Colon (tissue), 2 donors: Measurements from ENCODE around the gene MANF.
"Not testable (repeated sequence)": the region's sequence is repeated elsewhere in the genome, so short reads cannot be mapped to it uniquely, and the experiment has no call there.

Experiments
- FAIRE-seq: peaks from 2 replicates; lab custom pipeline; 2012; peaks lifted over from hg19 to GRCh38; lab: Jason Lieb, UNC
- donor health status: control.
- donor health status: control.

Gene MANF

GRCh38 chr3:51384726-51385473 lies at the start of gene MANF:
MANF (plus strand) TSS chr3:51385291; CDS start chr3:51385343, 52 bp downstream.
- peak; percentile 60 for FAIRE-seq

- FAIRE-seq = no peak
Observed at GRCh38 chr3:51336261-51336660, 48.8 kb upstream of the MANF start.

- no peak for FAIRE-seq
Observed at GRCh38 chr3:51337666-51338065, 47.4 kb upstream of the MANF start.

- FAIRE-seq = no peak
Observed at GRCh38 chr3:51338632-51339031, 46.5 kb upstream of the MANF start.

- FAIRE-seq = no peak
Observed at GRCh38 chr3:51340013-51340829, 44.9 kb upstream of the MANF start.

GRCh38 chr3:51340989-51341636 lies 44.0 kb upstream of the MANF start:
- FAIRE-seq = no peak

GRCh38 chr3:51343918-51344687 lies 41.0 kb upstream of the MANF start:
- no peak for FAIRE-seq

- no peak for FAIRE-seq
Observed at GRCh38 chr3:51350751-51351150, 34.3 kb upstream of the MANF start.

GRCh38 chr3:51353131-51353530 lies 32.0 kb upstream of the MANF start:
- FAIRE-seq = no peak

- FAIRE-seq = no peak
Observed at GRCh38 chr3:51353691-51354090, 31.4 kb upstream of the MANF start.

- FAIRE-seq = no peak
Observed at GRCh38 chr3:51354172-51354571, 30.9 kb upstream of the MANF start.

GRCh38 chr3:51354731-51355615 lies 30.1 kb upstream of the MANF start:
- no peak for FAIRE-seq

- FAIRE-seq = no peak
Observed at GRCh38 chr3:51355891-51356578, 29.1 kb upstream of the MANF start.

- FAIRE-seq = no peak
Observed at GRCh38 chr3:51357856-51358255, 27.2 kb upstream of the MANF start.

- no peak for FAIRE-seq
Observed at GRCh38 chr3:51358981-51359380, 26.1 kb upstream of the MANF start.

GRCh38 chr3:51360806-51361205 lies 24.3 kb upstream of the MANF start:
- no peak for FAIRE-seq

- FAIRE-seq = no peak
Observed at GRCh38 chr3:51361746-51362145, 23.3 kb upstream of the MANF start.

- FAIRE-seq = no peak
Observed at GRCh38 chr3:51362476-51362875, 22.6 kb upstream of the MANF start.

- FAIRE-seq = not testable (repeated sequence)
Observed at GRCh38 chr3:51368276-51368675, 16.8 kb upstream of the MANF start.

- FAIRE-seq = no peak
Observed at GRCh38 chr3:51371943-51372557, 13.0 kb upstream of the MANF start.
